Renal pelvis (tissue), 4 donors: ENCODE data around the gene PRDM7. TPM values are rescaled to one million over a fixed set of nuclear protein-coding genes. Genes with fewer than 3 reads are reported as not detected.
"Not testable (repeated sequence)": the region's sequence is repeated elsewhere in the genome, so short reads cannot be mapped to it uniquely, and the experiment has no call there.

Experiments
- DNase-seq: peaks from one replicate; pipeline ENCODE4 v3.0.0-alpha.2; 2013
- polyA plus RNA-seq, 3 donors: library from polyadenylated mRNA; unstranded; fragments of 120-200 nt; gene quantifications; one replicate each; pipeline ENCODE4 v1.2.1, GENCODE V29; 2013; ENCODE audit not compliant: insufficient read length in 3 of 3

Gene PRDM7
- polyA plus RNA-seq, 3 donors, result 0.44 to 0.83 (median 0.74) TPM

DNA sequence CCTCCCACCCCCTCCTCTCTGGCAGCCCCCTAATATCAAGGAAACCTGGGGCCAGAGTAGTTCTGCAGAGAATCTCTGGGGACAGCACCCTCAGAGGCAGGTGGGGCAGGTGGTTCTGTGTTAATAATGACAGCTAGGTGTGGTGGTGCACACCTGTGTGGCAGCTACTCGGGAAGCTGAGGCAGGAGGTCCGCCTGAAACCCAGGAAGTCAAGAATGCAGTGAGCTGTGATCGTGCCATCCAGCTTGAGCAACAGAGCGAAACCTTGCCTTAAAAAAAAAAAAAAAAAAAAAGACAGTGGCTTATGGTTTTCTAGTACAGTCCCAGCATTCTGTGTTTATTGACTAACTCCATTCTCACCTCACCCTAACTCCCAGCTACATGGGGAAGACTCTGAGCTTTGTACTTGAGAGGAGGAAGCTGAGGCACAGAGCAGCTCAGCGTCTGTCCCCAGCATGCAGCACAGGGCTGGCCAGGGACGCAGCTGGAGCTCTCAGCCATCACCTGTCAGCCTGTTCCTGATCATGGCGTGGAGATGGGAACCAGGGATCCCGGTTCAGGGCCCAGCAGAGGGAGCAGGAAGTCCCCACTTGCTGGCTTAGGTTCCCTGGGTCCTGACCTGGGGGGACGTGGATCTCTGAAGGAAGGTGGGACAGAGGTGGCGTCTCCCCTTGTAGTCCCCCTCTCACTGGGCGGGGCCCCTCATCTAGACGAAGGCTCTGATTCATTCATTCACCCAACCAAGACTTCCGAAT is 64.0 kb downstream of the PRDM7 start:
- DNase-seq, result no peak

DNA sequence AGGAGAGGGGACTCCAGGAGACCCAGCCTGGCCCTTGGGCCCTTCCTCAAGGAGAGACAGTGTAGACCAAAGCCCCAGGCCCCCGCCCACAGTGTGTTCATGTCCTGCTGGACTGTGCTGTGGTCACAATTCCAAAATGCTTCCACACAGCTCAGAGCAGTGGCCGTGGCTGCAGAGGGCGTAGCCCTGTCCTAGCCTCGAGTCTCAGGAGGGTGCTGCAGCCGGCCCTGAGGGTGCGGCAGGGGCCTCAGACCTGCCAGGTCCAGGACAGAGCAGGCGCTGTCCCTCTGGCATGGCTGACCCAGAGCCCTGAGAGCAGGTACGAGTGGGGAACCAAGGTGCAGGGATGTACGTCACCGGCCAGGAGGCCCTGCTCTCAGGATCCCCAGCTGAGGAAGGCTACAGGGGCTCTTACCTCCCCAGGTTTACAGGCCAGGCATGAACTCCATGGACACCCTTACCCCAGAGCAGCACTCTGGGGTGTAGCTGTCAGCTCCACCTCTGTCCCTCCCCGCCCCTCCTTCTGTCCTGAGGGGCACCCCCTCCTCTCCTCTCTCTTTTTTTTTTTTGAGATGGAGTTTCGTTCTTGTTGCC is 65.1 kb downstream of the PRDM7 start:
- no peak for DNase-seq

GRCh38 chr16:90011508-90011819 is 65.7 kb downstream of the PRDM7 start:
- no peak for DNase-seq

DNA sequence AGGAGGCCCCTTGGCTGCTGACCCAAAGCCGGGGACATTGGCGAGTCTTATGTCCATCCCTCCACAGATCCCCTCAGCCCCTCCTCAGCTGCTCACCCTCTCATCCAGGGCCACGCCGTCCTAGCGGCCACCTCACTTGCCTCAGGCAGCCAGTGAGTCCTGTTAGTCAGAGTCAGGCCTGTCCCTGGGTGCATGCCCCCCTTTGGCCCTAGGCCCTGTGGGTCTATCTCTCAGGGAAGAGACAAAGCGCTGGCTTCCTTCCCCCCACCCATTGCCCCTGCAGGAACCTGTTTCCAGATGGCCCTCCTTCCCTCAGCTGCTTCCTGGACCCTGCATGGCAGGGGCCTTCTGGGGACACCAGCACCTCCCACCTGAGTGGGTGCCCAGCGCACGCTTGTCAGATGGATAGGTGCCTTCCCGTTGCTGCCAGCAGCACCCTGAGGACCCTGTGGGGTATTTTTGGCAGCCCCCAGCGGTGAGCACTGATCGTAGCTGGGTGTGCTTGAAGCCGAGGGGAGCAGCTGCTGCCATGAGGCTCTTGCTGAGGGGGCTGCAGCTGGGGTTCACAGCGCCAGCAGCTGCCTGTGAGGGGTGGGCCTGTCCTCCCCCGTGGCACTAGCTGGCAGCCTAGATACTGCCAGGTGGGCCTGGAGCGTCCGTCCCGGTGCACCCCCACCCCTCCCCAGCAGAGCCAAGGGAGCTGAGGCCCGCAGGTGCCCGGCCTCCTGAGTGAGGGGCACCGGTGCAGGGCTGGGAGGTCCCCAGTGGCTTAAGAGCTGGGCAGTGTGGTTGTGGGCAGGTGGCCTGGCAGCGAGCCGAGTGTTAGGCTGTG is 66.2 kb downstream of the PRDM7 start:
- no peak for DNase-seq

DNA sequence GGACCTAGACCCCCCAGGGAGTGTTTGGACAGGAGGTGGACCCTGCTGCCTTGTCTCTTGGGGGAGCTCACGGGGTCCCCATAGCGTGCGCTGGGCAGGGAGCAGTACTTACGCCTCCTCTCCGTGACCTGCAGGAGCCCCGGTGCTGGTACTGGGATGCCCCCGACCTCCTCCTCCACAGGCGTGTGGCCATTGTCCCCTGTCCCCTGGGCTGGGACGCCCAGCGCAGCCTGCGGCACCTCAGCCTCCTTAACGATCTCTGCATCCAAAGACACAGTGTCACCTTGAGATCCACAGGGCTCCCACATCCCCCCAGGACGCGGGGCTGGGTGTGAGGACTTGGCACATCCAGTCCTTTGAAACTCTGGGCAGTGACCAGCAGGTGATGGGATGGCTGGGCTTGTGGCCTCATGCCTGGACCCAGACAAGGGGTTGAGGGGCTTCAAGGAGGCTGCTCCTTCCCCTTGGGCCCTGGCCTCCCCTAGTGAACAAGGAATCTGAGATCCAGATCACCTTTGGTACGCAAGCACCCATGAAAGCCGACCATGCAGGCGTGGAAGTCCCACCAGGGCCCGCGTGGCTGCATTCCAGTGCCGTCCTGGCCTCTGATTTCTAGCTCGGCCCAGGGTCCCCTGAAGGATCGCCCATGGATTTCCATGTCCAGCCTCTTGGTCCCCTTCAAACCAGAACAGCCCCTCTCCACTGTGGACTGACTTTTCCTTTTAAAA is 67.8 kb downstream of the PRDM7 start:
- DNase-seq, result no peak

DNA sequence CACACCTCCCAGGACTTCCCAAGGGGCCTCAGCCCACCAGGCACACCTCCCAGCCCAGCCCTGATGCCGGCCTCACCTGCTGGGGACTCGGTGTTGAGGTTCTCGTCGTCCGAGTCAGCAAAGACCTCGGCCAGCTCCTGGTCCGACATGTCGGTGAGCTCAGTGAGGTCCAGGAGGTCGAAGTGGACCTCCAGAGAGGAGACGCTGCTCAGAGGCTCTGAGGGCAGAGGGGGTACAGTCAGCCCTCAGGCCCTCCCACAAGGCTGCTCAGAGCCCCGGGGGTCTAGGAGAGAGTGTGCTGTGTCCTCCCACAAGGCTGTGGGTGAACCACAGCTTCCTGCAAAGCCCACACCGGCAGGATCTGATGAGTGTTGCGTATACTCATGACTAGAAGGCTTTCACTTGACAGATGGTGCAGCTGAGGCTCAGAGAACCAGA is 68.4 kb downstream of the PRDM7 start:
- no peak for DNase-seq

GRCh38 chr16:90007635-90008234 is 69.4 kb downstream of the PRDM7 start:
- not testable (repeated sequence) for DNase-seq

DNA sequence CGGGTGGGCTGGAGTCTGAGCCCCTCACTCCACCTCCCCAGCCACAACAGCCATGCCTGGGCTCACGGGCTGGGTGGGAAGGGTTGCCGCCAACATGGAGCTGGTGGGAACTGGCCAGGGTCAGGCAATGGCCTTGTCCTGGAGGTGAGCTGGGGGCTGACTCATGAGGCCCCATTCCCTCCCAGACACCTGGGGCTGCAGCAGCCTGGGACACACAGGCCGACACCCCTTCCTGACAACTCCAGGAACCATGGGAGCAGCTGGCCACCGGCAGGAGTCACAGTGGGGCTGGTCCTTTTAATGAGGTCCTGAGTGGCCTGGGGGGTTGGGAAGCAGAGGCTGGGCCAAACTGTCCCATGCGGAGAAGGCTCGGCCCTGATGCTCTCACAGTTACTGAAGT is 70.1 kb downstream of the PRDM7 start:
- no peak for DNase-seq

Other genes with a start within 250 kb of the PRDM7 start
- gene SPIRE2, start 248.9 kb downstream of the PRDM7 start, polyA plus RNA-seq, result 10 to 100 TPM; 10.8 to 18.1 (median 17.5) TPM
- gene TCF25, start 203.7 kb downstream of the PRDM7 start, polyA plus RNA-seq, result 100 to 1,000 TPM; 138 to 168 (median 157) TPM
- 1 to 10 TPM; 3.1 to 6.4 (median 5.3) TPM for gene MC1R, start 158.5 kb downstream of the PRDM7 start, polyA plus RNA-seq
- 10 to 100 TPM in 2 of 3 donors, 1 to 10 TPM in 1; 8.0 to 16.8 (median 13.9) TPM for gene TUBB3, start 154.0 kb downstream of the PRDM7 start, polyA plus RNA-seq
- 10 to 100 TPM; 41.9 to 52.0 (median 47.1) TPM for gene DEF8, start 128.6 kb downstream of the PRDM7 start, polyA plus RNA-seq
- gene DBNDD1, start 57.9 kb downstream of the PRDM7 start, polyA plus RNA-seq, result 10 to 100 TPM; 15.2 to 15.4 (median 15.2) TPM